T-cell (primary cell): Measurements from ENCODE around the gene CEP85L. TPM values are rescaled to one million over a fixed set of nuclear protein-coding genes. Genes with fewer than 3 reads are reported as not detected.

Experiments
- ATAC-seq, 4 experiments: fragments of 200-7000 bp in 3 of 4; fragments of 150-1000 bp in 1 of 4; cut with Tn5 transposase; replicated peaks in 1 of 4; 1 replicate in 3 of 4; 2 replicates in 1 of 4; pipeline ENCODE4 v1.10.0; 2021; ENCODE audit warnings: moderate library complexity in 3 of 4, mild to moderate bottlenecking in 2 of 4, moderate number of reproducible peaks in 1 of 4
- CTCF ChIA-PET, 2 donors: fragments of 300-600 bp; sonication (Branson Sonifier 250); formaldehyde crosslinking; loops; one replicate each; lab custom pipeline; 2022; ENCODE audit warnings: antibody characterized with exemption in 2 of 2; lab: Charles Lee
- POLR2A ChIA-PET, 2 donors: fragments of 300-600 bp; sonication (Branson Sonifier 250); formaldehyde crosslinking; loops; one replicate each; lab custom pipeline; 2022; ENCODE audit warnings: antibody characterized with exemption in 2 of 2; lab: Charles Lee
- DNase-seq, 35 experiments: peaks; one replicate each; pipeline versions ENCODE4 v3.0.0 to v3.0.0-alpha.2; 2013 to 2023
- H3K27ac ChIP-seq: one replicate; pipeline ENCODE4 v1.5.1; 2013; ENCODE audit warnings: low read length
- H3K27me3 ChIP-seq, 2 experiments: replicated peaks in 1 of 2; 1 replicate in 1 of 2; 2 replicates in 1 of 2; pipeline versions ENCODE4 v1.6.1 to v1.7.0; 2013; ENCODE audit warnings: low read length in 1 of 2, mixed read lengths in 1 of 2; ENCODE audit not compliant: control insufficient read depth in 2 of 2, insufficient read depth in 2 of 2; ENCODE audit errors: extremely low read depth in 1 of 2
- H3K36me3 ChIP-seq, 2 donors: 1 replicate in 1 of 2; 2 replicates in 1 of 2; pipeline versions ENCODE4 v1.6.1 to v1.7.0; 2013; ENCODE audit warnings: low read length in 1 of 2; ENCODE audit not compliant: control insufficient read depth in 2 of 2, insufficient read depth in 1 of 2; ENCODE audit errors: extremely low read depth in 1 of 2
- H3K4me1 ChIP-seq, 2 experiments: 1 replicate in 1 of 2; 2 replicates in 1 of 2; pipeline versions ENCODE4 v1.6.1 to v1.7.0; 2013; ENCODE audit warnings: low read length in 2 of 2, mixed read lengths in 1 of 2; ENCODE audit not compliant: insufficient read depth in 2 of 2, control insufficient read depth in 1 of 2; ENCODE audit errors: extremely low read depth in 1 of 2
- H3K4me3 ChIP-seq, 2 donors: 1 replicate in 1 of 2; 2 replicates in 1 of 2; pipeline versions ENCODE4 v1.5.1 to v1.7.0; 2013; ENCODE audit warnings: mild to moderate bottlenecking in 2 of 2, low read length in 1 of 2, moderate library complexity in 1 of 2; ENCODE audit not compliant: control insufficient read depth in 1 of 2; ENCODE audit errors: extremely low read depth in 1 of 2
- H3K9me3 ChIP-seq: 2 replicates; pipeline ENCODE4 v1.7.0; 2013
- H3K27ac Mint-ChIP-seq, 2 donors: one replicate each; pipeline ENCODE4 v1.8.0; 2020 to 2021; ENCODE audit warnings: mild to moderate bottlenecking in 2 of 2, mixed read lengths in 2 of 2
- H3K27me3 Mint-ChIP-seq, 2 donors: one replicate each; pipeline ENCODE4 v1.8.0; 2021 to 2022; ENCODE audit warnings: mixed read lengths in 2 of 2
- H3K36me3 Mint-ChIP-seq: one replicate; pipeline ENCODE4 v1.8.0; 2021; ENCODE audit warnings: mixed read lengths
- H3K4me1 Mint-ChIP-seq, 3 donors: one replicate each; pipeline ENCODE4 v1.8.0; 2020 to 2022; ENCODE audit warnings: mixed read lengths in 3 of 3, mild to moderate bottlenecking in 1 of 3
- H3K4me3 Mint-ChIP-seq, 3 donors: one replicate each; pipeline ENCODE4 v1.8.0; 2020 to 2022; ENCODE audit warnings: mild to moderate bottlenecking in 3 of 3, mixed read lengths in 3 of 3, moderate library complexity in 3 of 3
- H3K9me3 Mint-ChIP-seq, 3 donors: one replicate each; pipeline ENCODE4 v1.8.0; 2020 to 2022; ENCODE audit warnings: mixed read lengths in 3 of 3
- WGBS: methylation state at CpG from one replicate; pipeline ENCODE4 v1.1.5; 2013; ENCODE audit warnings: missing lambda C conversion rate; ENCODE audit not compliant: insufficient coverage; 5-methylcytosine and 5-hydroxymethylcytosine counted together
- total RNA-seq, 35 experiments: library from RNA in 6 of 35; stranded (reverse) in 6 of 35; fragments of 120-200 nt in 1 of 35; gene quantifications; one replicate each; pipeline versions ENCODE4 v1.2.1 to v1.2.4 and lab custom pipeline; 2013 to 2026

CEP85L gene
- total RNA-seq, 5 donors from 2014 or later (not counting 1 experiment from before 2014, with no cell fraction given), result 49.7 to 101 (median 53.5) TPM

DNA sequence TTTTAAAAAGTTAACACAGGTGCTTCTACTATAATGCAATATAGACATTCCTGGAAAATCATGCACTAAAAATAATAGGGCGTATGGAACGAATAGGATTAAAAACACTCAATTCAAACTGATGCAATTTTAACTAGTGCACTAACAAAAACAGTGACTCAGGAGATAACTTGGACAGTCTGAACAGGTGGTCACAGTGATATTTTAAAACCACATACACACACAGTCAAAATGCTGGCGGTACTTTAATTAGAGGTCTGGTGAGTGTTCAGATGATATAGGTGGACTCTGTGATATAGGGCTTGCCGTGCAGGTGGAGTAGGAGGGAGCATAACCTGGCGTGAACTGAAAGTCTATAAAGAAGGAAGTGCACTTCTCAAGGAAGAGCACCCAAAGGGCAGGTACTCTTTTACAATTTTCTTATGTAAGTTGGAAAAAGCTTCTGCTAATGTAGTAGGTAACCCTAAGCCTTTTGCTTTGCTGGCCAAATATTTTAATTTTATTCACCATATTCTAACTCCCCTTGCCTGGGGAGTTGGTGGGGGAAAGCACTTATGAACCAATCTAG is 145.2 kb downstream of the CEP85L start:
- Histone ChIP-seq H3K9me3 (no peaks in the 10 kb centered on the region), H3K4me3 (no peak overlapping the region), H3K27ac (no peak overlapping the region), H3K4me1 (no peaks in the 10 kb centered on the region), H3K36me3 (peaks cover 8 to 23% of the 10 kb centered on the region in 2 donors), H3K27me3 (no peaks in the 10 kb centered on the region)
- H3K27ac Mint-ChIP-seq, result peak overlapping the region in 1 of 2 donors; percentile 42
- no peaks in the 10 kb centered on the region for H3K9me3 Mint-ChIP-seq
- peaks cover 52% of the 10 kb centered on the region for H3K36me3 Mint-ChIP-seq
- WGBS, result 88% methylated on average over 4 of the region's 5 CpGs
- peaks cover 19 to 28% (median 19%) of the 10 kb centered on the region in 3 donors for H3K4me1 Mint-ChIP-seq
- ChIA-PET POLR2A (interaction anchor here in 1 of 2 donors (0.6 kb wide), 1 partner anchor 22 kb away, joined by 3 read pairs; no protein-coding TSS in a partner anchor), CTCF (no interaction called here)
- no peak for DNase-seq
- no peak for ATAC-seq
- no peaks in the 10 kb centered on the region for H3K27me3 Mint-ChIP-seq
- no peak overlapping the region for H3K4me3 Mint-ChIP-seq

DNA sequence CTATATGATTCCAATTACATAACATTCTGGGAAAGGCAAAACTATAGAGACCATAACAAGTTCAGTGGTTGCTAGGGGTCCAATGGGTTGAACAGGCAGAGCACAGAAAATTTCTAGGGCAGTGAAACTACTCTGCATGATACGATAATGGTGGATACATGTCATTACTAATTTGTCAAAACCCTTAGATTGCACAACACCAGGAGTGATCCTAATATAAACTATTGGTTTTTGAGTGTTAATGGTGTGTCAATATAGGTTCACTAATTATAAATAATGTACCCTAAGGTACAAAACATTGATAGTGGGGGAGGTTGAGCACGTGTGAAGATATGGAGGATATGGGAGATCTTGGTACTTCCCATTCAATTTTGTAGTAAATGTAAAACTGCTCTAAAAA is 145.7 kb downstream of the CEP85L start:
- Histone ChIP-seq H3K36me3 (peaks cover 8 to 26% of the 10 kb centered on the region in 2 donors), H3K4me1 (no peaks in the 10 kb centered on the region), H3K9me3 (no peaks in the 10 kb centered on the region), H3K27me3 (no peaks in the 10 kb centered on the region), H3K4me3 (no peak overlapping the region), H3K27ac (no peak overlapping the region)
- Mint-ChIP-seq H3K27me3 (no peaks in the 10 kb centered on the region), H3K9me3 (peaks cover 0 to 3% (median under 1%) of the 10 kb centered on the region in 3 donors), H3K4me1 (peaks cover 21 to 31% (median 24%) of the 10 kb centered on the region in 3 donors), H3K4me3 (no peak overlapping the region), H3K36me3 (peaks cover 57% of the 10 kb centered on the region), H3K27ac (peak overlapping the region in 1 of 2 donors; percentile 36)
- ATAC-seq, result no peak
- ChIA-PET POLR2A (interaction anchor here in 1 of 2 donors (0.6 kb wide), 1 partner anchor 22 kb away, joined by 3 read pairs; no protein-coding TSS in a partner anchor), CTCF (no interaction called here)
- no peak for DNase-seq
- WGBS, result no CpG with 5 or more reads among the region's 2 CpGs

DNA sequence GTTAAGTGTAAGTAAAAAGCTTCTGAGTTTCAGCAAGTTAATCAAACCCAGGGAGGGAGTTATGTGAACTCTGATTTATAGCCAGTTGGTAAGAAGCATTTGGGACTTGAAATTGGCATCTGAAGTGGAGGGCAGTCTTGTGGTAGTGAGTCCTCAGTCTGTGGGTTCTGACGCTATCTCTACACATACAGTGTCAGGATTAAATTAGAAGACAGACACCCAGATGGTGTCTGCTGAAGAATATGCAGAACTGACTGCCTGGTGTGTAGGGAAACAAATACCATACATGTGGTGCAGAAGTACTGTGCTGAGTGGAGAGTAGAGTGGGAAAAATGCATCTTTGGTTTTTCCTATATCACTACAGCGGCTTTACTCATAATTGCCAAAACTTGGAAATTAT is 146.8 kb downstream of the CEP85L start:
- Histone ChIP-seq H3K27ac (no peak overlapping the region), H3K36me3 (peaks cover 8 to 24% of the 10 kb centered on the region in 2 donors), H3K27me3 (no peaks in the 10 kb centered on the region), H3K9me3 (no peaks in the 10 kb centered on the region), H3K4me1 (no peaks in the 10 kb centered on the region), H3K4me3 (no peak overlapping the region)
- Mint-ChIP-seq H3K4me3 (no peak overlapping the region), H3K27me3 (no peaks in the 10 kb centered on the region), H3K27ac (no peak overlapping the region), H3K9me3 (peaks cover 2 to 5% (median 3%) of the 10 kb centered on the region in 3 donors), H3K4me1 (peaks cover 26 to 35% (median 26%) of the 10 kb centered on the region in 3 donors), H3K36me3 (peaks cover 59% of the 10 kb centered on the region)
- ChIA-PET CTCF (interaction anchor here in 1 of 2 donors (0.6 kb wide), 1 partner anchor 901 kb away, joined by 3 read pairs; no protein-coding TSS in a partner anchor), POLR2A (interaction anchor here in 1 of 2 donors (0.6 kb wide), 1 partner anchor 104 kb away, joined by 4 read pairs; no protein-coding TSS in a partner anchor)
- no peak for DNase-seq
- WGBS, result no CpG with 5 or more reads among the region's 2 CpGs
- no peak for ATAC-seq

- Mint-ChIP-seq H3K27ac (no peak overlapping the region), H3K36me3 (peaks cover 68% of the 10 kb centered on the region), H3K27me3 (no peaks in the 10 kb centered on the region), H3K4me3 (no peak overlapping the region), H3K9me3 (peaks cover 2 to 5% (median 3%) of the 10 kb centered on the region in 3 donors), H3K4me1 (peaks cover 22 to 30% (median 24%) of the 10 kb centered on the region in 3 donors)
- H3K27me3 ChIP-seq, result no peaks in the 10 kb centered on the region
- no peak overlapping the region for H3K4me3 ChIP-seq
- no peaks in the 10 kb centered on the region for H3K9me3 ChIP-seq
- H3K27ac ChIP-seq, result no peak overlapping the region
- CTCF ChIA-PET, result no interaction called here
- no peaks in the 10 kb centered on the region for H3K4me1 ChIP-seq
- ATAC-seq (no peak), DNase-seq (no peak)
- POLR2A ChIA-PET, result no interaction called here
- no CpG with 5 or more reads among the region's 2 CpGs for WGBS
- H3K36me3 ChIP-seq, result peaks cover 8 to 24% of the 10 kb centered on the region in 2 donors
Observed at GRCh38 chr6:118502169-118502568, 149.2 kb downstream of the CEP85L start.

DNA sequence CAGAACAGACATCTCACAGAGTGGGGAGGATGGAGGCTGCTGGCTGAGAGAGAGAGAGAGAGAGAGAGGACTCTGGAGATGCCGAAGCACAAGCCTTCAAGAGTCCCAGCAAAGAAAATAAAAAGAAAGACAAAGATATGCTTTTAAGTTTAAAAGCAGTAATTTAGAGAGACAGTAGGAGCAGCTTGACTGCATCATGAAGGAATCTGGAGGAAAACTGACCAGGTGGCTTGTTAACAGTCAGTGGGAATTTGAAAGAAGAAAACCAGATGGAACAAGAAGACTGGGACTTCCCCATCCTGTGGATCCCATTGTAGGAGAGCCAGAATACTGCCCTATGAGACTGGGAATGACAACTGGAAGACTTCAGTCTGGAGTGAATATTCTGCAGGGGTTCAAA is 149.6 kb downstream of the CEP85L start:
- Mint-ChIP-seq H3K4me1 (peaks cover 18 to 26% (median 20%) of the 10 kb centered on the region in 3 donors), H3K36me3 (peaks cover 70% of the 10 kb centered on the region), H3K27me3 (no peaks in the 10 kb centered on the region), H3K27ac (no peak overlapping the region), H3K4me3 (no peak overlapping the region), H3K9me3 (peaks cover 2 to 5% (median 3%) of the 10 kb centered on the region in 3 donors)
- Histone ChIP-seq H3K4me3 (no peak overlapping the region), H3K27ac (no peak overlapping the region), H3K36me3 (peaks cover 8 to 24% of the 10 kb centered on the region in 2 donors), H3K27me3 (no peaks in the 10 kb centered on the region), H3K4me1 (no peaks in the 10 kb centered on the region), H3K9me3 (no peaks in the 10 kb centered on the region)
- CTCF ChIA-PET, result no interaction called here
- ATAC-seq, result no peak
- DNase-seq, result no peak
- 100% methylated on average over 1 of the region's 1 CpG for WGBS
- POLR2A ChIA-PET, result no interaction called here

- Histone ChIP-seq H3K4me1 (no peaks in the 10 kb centered on the region), H3K36me3 (peaks cover 8 to 26% of the 10 kb centered on the region in 2 donors), H3K27me3 (no peaks in the 10 kb centered on the region), H3K4me3 (no peak overlapping the region), H3K9me3 (no peaks in the 10 kb centered on the region), H3K27ac (no peak overlapping the region)
- WGBS, result 94% methylated on average over 5 of the region's 5 CpGs
- CTCF ChIA-PET, result no interaction called here
- no peak for DNase-seq
- Mint-ChIP-seq H3K27ac (no peak overlapping the region), H3K4me3 (no peak overlapping the region), H3K4me1 (peaks cover 15 to 24% (median 17%) of the 10 kb centered on the region in 3 donors), H3K9me3 (peaks cover 2 to 5% (median 3%) of the 10 kb centered on the region in 3 donors), H3K36me3 (peaks cover 69% of the 10 kb centered on the region), H3K27me3 (no peaks in the 10 kb centered on the region)
- no peak for ATAC-seq
- POLR2A ChIA-PET, result interaction anchor here in 1 of 2 donors (0.6 kb wide), 1 partner anchor 13 kb away, joined by 4 read pairs; no protein-coding TSS in a partner anchor
Observed at GRCh38 chr6:118501099-118501498, 150.3 kb downstream of the CEP85L start.
